Measurements from ENCODE around the gene COLGALT1. TPM values are rescaled to one million over a fixed set of nuclear protein-coding genes. Genes with fewer than 3 reads are reported as not detected.
A peak's percentile ranks its signal among the peaks of the same experiment; 100 is the strongest.
"Not testable (repeated sequence)": the region's sequence is repeated elsewhere in the genome, so short reads cannot be mapped to it uniquely, and the experiment has no call there.

The COLGALT1 gene
- total RNA-seq, 1 experiment from 2014 or later, result 25.5 TPM

DNA sequence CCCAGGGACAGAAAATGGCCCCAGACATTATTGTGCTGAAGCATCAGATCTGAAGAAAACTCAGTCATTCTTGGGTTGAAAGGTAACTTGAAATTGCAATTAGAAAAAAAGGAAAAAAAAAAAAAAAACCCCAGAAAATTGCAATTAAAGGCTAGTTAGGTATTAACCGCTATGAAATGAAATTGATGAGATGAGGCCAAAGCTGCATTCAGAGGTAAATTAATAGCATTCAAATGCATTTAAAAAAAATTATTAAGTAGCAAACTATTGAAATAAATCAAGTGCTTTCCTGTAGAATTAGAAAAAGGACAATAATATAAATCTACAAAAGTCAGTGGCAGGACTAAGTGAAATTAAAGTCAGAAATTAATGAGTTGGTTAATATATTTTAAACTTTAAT, 37.6 kb upstream of the COLGALT1 start:
- no peak overlapping the region for H3K4me2 ChIP-seq (ENCODE audit: low read depth, low read length, poor library complexity, severe bottlenecking)
- H3K9ac ChIP-seq (ENCODE audit: low read length), result no peak overlapping the region
- H2AFZ ChIP-seq (ENCODE audit: low read length), result no peak overlapping the region
- H3K9me2 ChIP-seq (replicated peaks; ENCODE audit: insufficient read depth, low read length), result no peaks in the 10 kb centered on the region
- H3K27me3 ChIP-seq (ENCODE audit: low read length), result no peaks in the 10 kb centered on the region
- peaks cover 22% of the 10 kb centered on the region for H3K36me3 ChIP-seq (ENCODE audit: insufficient read depth, low read length)
- peaks cover 3% of the 10 kb centered on the region for H3K4me1 ChIP-seq (ENCODE audit: low read length)
- H3K9me3 ChIP-seq (ENCODE audit: low read length), result peaks cover 7% of the 10 kb centered on the region
- H3K79me2 ChIP-seq (ENCODE audit: low read length), result peaks cover 16% of the 10 kb centered on the region
- no peak for DNase-seq
- H3K27ac ChIP-seq (ENCODE audit: low read length), result no peak overlapping the region
- no peak overlapping the region for H3K4me3 ChIP-seq (ENCODE audit: low read length)
- no peaks in the 10 kb centered on the region for H4K20me1 ChIP-seq (ENCODE audit: insufficient read depth, low read depth, low read length)

GRCh38 chr19:17518654-17519053, 36.8 kb upstream of the COLGALT1 start:
- H3K79me2 ChIP-seq (ENCODE audit: low read length), result peaks cover 11% of the 10 kb centered on the region
- H3K4me2 ChIP-seq (ENCODE audit: low read depth, low read length, poor library complexity, severe bottlenecking); DNase-seq; H3K27ac ChIP-seq (ENCODE audit: low read length); H4K20me1 ChIP-seq (ENCODE audit: insufficient read depth, low read depth, low read length); H3K4me1 ChIP-seq (ENCODE audit: low read length); H3K9me3 ChIP-seq (ENCODE audit: low read length); H3K9ac ChIP-seq (ENCODE audit: low read length); H3K27me3 ChIP-seq (ENCODE audit: low read length); H3K9me2 ChIP-seq (replicated peaks; ENCODE audit: insufficient read depth, low read length); H2AFZ ChIP-seq (ENCODE audit: low read length); H3K4me3 ChIP-seq (ENCODE audit: low read length): not testable (repeated sequence)
- H3K36me3 ChIP-seq (ENCODE audit: insufficient read depth, low read length), result peaks cover 22% of the 10 kb centered on the region

- peaks cover 7% of the 10 kb centered on the region for H3K9me3 ChIP-seq (ENCODE audit: low read length)
- H3K4me2 ChIP-seq (ENCODE audit: low read depth, low read length, poor library complexity, severe bottlenecking), result no peak overlapping the region
- peaks cover 13% of the 10 kb centered on the region for H3K4me1 ChIP-seq (ENCODE audit: low read length)
- H2AFZ ChIP-seq (ENCODE audit: low read length), result no peak overlapping the region
- peaks cover 22% of the 10 kb centered on the region for H3K36me3 ChIP-seq (ENCODE audit: insufficient read depth, low read length)
- H3K9me2 ChIP-seq (replicated peaks; ENCODE audit: insufficient read depth, low read length), result no peaks in the 10 kb centered on the region
- no peaks in the 10 kb centered on the region for H4K20me1 ChIP-seq (ENCODE audit: insufficient read depth, low read depth, low read length)
- no peak overlapping the region for H3K27ac ChIP-seq (ENCODE audit: low read length)
- no peak overlapping the region for H3K4me3 ChIP-seq (ENCODE audit: low read length)
- peaks cover 5% of the 10 kb centered on the region; the same call in 1 of the 2 replicates for H3K79me2 ChIP-seq (ENCODE audit: low read length)
- H3K27me3 ChIP-seq (ENCODE audit: low read length), result no peaks in the 10 kb centered on the region
- DNase-seq, result peak; percentile 61
- H3K9ac ChIP-seq (ENCODE audit: low read length), result no peak overlapping the region
Measured at GRCh38 chr19:17519967-17520366, 35.5 kb upstream of the COLGALT1 start.

DNA sequence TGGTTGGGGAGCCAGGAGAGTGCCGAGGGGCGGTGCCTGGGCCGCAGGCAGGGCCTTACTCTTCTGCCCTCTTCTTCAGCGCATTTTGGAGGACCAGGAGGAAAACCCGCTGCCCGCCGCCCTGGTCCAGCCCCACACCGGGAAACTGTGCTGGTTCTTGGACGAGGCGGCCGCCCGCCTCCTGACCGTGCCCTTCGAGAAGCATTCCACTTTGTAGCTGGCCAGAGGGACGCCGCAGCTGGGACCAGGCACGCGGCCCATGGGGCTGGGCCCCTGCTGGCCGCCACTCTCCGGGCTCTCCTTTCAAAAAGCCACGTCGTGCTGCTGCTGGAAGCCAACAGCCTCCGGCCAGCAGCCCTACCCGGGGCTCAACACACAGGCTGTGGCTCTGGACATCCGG, 34.6 kb upstream of the COLGALT1 start:
- no peaks in the 10 kb centered on the region for H3K9me2 ChIP-seq (replicated peaks; ENCODE audit: insufficient read depth, low read length)
- H3K4me2 ChIP-seq (ENCODE audit: low read depth, low read length, poor library complexity, severe bottlenecking), result no peak overlapping the region
- H3K4me1 ChIP-seq (ENCODE audit: low read length), result peaks cover 13% of the 10 kb centered on the region
- H3K27me3 ChIP-seq (ENCODE audit: low read length), result no peaks in the 10 kb centered on the region
- H3K9me3 ChIP-seq (ENCODE audit: low read length), result peaks cover 7% of the 10 kb centered on the region
- no peak overlapping the region for H3K4me3 ChIP-seq (ENCODE audit: low read length)
- no peak overlapping the region for H3K9ac ChIP-seq (ENCODE audit: low read length)
- H3K79me2 ChIP-seq (ENCODE audit: low read length), result no peaks in the 10 kb centered on the region
- H4K20me1 ChIP-seq (ENCODE audit: insufficient read depth, low read depth, low read length), result no peaks in the 10 kb centered on the region
- DNase-seq, result no peak
- no peak overlapping the region for H3K27ac ChIP-seq (ENCODE audit: low read length)
- H2AFZ ChIP-seq (ENCODE audit: low read length), result no peak overlapping the region
- H3K36me3 ChIP-seq (ENCODE audit: insufficient read depth, low read length), result peaks cover 18% of the 10 kb centered on the region

DNA sequence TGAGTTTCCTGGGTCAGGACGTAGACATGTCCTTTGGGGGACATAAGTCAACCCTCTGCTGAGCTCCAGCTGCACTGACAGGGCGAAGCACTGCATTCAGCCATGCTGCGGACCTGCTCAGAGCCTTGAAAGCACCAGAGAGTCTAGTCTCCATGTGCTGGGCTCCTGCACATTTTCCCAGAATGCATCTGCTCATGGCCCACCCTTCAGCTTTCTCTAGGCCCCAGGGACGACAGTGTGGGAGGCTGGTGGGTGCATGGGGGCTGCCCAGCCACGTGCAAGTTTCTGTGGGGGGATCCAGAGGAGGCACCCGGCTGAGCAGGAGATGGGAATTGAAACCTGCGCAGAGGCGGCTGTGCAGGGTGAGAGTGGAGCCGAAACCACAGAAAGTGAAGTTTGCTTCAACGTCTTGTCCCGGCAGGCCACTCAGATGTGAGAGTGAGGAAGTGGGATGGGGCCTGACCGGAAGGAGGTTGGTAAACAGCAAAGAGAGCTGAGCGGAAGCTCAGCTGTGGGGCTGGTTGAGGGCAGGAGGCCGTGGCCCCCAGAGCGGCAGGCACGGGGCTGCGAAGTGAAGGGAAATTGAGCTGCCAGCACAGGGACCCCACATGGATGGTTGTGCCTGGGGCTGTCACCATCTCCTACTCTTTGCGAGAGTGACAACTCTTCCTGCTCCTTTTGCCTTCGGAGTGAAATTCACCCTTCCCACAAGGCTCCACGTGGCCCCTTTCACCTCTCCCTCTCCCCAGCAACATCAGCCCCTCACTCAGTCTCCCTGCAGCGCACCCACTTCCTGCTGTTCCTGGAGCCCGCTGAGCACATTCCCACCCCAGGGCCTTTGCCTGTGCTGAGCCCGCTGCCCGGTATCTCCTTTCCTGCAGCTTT, 32.2 kb upstream of the COLGALT1 start:
- Histone ChIP-seq H3K9me3 (ENCODE audit: low read length) (no peaks in the 10 kb centered on the region), H3K4me1 (ENCODE audit: low read length) (peaks cover 25% of the 10 kb centered on the region), H3K4me2 (ENCODE audit: low read depth, low read length, poor library complexity, severe bottlenecking) (peak overlapping the region; percentile 39), H2AFZ (ENCODE audit: low read length) (peak overlapping the region; percentile 62), H3K27ac (ENCODE audit: low read length) (peak overlapping the region; percentile 43; the same call in 1 of the 2 replicates), H3K9ac (ENCODE audit: low read length) (peak overlapping the region; percentile 54), H3K9me2 (replicated peaks; ENCODE audit: insufficient read depth, low read length) (no peaks in the 10 kb centered on the region), H3K79me2 (ENCODE audit: low read length) (no peaks in the 10 kb centered on the region), H3K36me3 (ENCODE audit: insufficient read depth, low read length) (no peaks in the 10 kb centered on the region), H4K20me1 (ENCODE audit: insufficient read depth, low read depth, low read length) (no peaks in the 10 kb centered on the region), H3K27me3 (ENCODE audit: low read length) (no peaks in the 10 kb centered on the region), H3K4me3 (ENCODE audit: low read length) (no peak overlapping the region; the same call in 1 of the 2 replicates)
- peak; percentile 80 for DNase-seq

GRCh38 chr19:17524651-17525050, 30.8 kb upstream of the COLGALT1 start:
- H3K4me2 ChIP-seq (ENCODE audit: low read depth, low read length, poor library complexity, severe bottlenecking), result no peak overlapping the region
- no peaks in the 10 kb centered on the region for H4K20me1 ChIP-seq (ENCODE audit: insufficient read depth, low read depth, low read length)
- peaks cover 25% of the 10 kb centered on the region for H3K4me1 ChIP-seq (ENCODE audit: low read length)
- no peaks in the 10 kb centered on the region for H3K79me2 ChIP-seq (ENCODE audit: low read length)
- no peak overlapping the region for H3K27ac ChIP-seq (ENCODE audit: low read length)
- no peaks in the 10 kb centered on the region for H3K36me3 ChIP-seq (ENCODE audit: insufficient read depth, low read length)
- DNase-seq, result no peak
- no peak overlapping the region for H3K4me3 ChIP-seq (ENCODE audit: low read length)
- H3K9me3 ChIP-seq (ENCODE audit: low read length), result no peaks in the 10 kb centered on the region
- H2AFZ ChIP-seq (ENCODE audit: low read length), result no peak overlapping the region
- H3K9me2 ChIP-seq (replicated peaks; ENCODE audit: insufficient read depth, low read length), result no peaks in the 10 kb centered on the region
- peaks cover 4% of the 10 kb centered on the region; the same call in 1 of the 2 replicates for H3K27me3 ChIP-seq (ENCODE audit: low read length)
- H3K9ac ChIP-seq (ENCODE audit: low read length), result no peak overlapping the region

DNA sequence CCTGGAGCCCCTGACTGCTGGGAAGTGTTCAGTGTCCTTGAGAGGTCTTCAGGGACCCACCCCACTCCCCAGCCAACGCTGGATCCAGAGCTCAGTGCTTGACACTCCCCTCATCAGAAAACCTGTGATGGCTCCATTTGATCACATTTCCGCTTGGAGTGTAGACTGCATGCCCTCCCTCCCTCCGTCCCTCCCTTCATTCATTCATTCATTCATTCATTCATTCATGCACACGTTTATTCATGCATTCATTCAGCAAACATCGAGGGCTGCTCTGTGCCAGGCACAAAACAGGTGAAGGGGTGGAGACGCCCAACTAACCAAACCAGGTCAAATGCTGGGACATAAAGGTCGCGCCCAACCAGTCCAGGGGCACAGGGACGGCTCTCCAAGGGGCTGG, 30.3 kb upstream of the COLGALT1 start:
- Histone ChIP-seq H3K9ac (ENCODE audit: low read length) (no peak overlapping the region), H3K4me2 (ENCODE audit: low read depth, low read length, poor library complexity, severe bottlenecking) (no peak overlapping the region), H3K27me3 (ENCODE audit: low read length) (peaks cover 4% of the 10 kb centered on the region; the same call in 1 of the 2 replicates), H3K79me2 (ENCODE audit: low read length) (no peaks in the 10 kb centered on the region), H3K4me3 (ENCODE audit: low read length) (no peak overlapping the region), H4K20me1 (ENCODE audit: insufficient read depth, low read depth, low read length) (no peaks in the 10 kb centered on the region), H2AFZ (ENCODE audit: low read length) (no peak overlapping the region), H3K9me2 (replicated peaks; ENCODE audit: insufficient read depth, low read length) (no peaks in the 10 kb centered on the region), H3K9me3 (ENCODE audit: low read length) (no peaks in the 10 kb centered on the region), H3K36me3 (ENCODE audit: insufficient read depth, low read length) (no peaks in the 10 kb centered on the region), H3K27ac (ENCODE audit: low read length) (no peak overlapping the region), H3K4me1 (ENCODE audit: low read length) (peaks cover 25% of the 10 kb centered on the region)
- no peak for DNase-seq

GRCh38 chr19:17526922-17527321, 28.5 kb upstream of the COLGALT1 start:
- H3K79me2 ChIP-seq (ENCODE audit: low read length), result no peaks in the 10 kb centered on the region
- no peaks in the 10 kb centered on the region for H3K9me2 ChIP-seq (replicated peaks; ENCODE audit: insufficient read depth, low read length)
- DNase-seq, result peak; percentile 59

More at GRCh38 chr19:17526922-17527321, 28.5 kb upstream of the COLGALT1 start:
- peaks cover 4% of the 10 kb centered on the region; the same call in 1 of the 2 replicates for H3K27me3 ChIP-seq (ENCODE audit: low read length)
- H2AFZ ChIP-seq (ENCODE audit: low read length), result no peak overlapping the region
- peaks cover 25% of the 10 kb centered on the region for H3K4me1 ChIP-seq (ENCODE audit: low read length)
- H3K4me2 ChIP-seq (ENCODE audit: low read depth, low read length, poor library complexity, severe bottlenecking), result peak overlapping the region; percentile 21
- H4K20me1 ChIP-seq (ENCODE audit: insufficient read depth, low read depth, low read length), result no peaks in the 10 kb centered on the region
- no peaks in the 10 kb centered on the region for H3K36me3 ChIP-seq (ENCODE audit: insufficient read depth, low read length)
- H3K9me3 ChIP-seq (ENCODE audit: low read length), result no peaks in the 10 kb centered on the region
- no peak overlapping the region for H3K27ac ChIP-seq (ENCODE audit: low read length)
- H3K9ac ChIP-seq (ENCODE audit: low read length), result no peak overlapping the region
- no peak overlapping the region for H3K4me3 ChIP-seq (ENCODE audit: low read length)

All from Karpas-422 (cell line).